Measurements from ENCODE around the gene KIRREL3. TPM values are rescaled to one million over a fixed set of nuclear protein-coding genes. Genes with fewer than 3 reads are reported as not detected.

KIRREL3 gene
- total RNA-seq, 2 donors from 2014 or later, result 0.28 TPM; not detected in 1

- Histone ChIP-seq H3K4me3 (no peak overlapping the region), H3K9me3 (no peaks in the 10 kb centered on the region), H3K27me3 (replicated peaks; ENCODE audit: insufficient read depth) (no peaks in the 10 kb centered on the region), H3K36me3 (no peaks in the 10 kb centered on the region), H3K27ac (no peak overlapping the region), H3K4me1 (replicated peaks) (no peaks in the 10 kb centered on the region)
- TF ChIP-seq POLR2A (IDR thresholded peaks at IDR 0.05) (no peak), POLR2AphosphoS5 (IDR thresholded peaks at IDR 0.05) (no peak)
- TF ChIP-seq, protein P1, sequence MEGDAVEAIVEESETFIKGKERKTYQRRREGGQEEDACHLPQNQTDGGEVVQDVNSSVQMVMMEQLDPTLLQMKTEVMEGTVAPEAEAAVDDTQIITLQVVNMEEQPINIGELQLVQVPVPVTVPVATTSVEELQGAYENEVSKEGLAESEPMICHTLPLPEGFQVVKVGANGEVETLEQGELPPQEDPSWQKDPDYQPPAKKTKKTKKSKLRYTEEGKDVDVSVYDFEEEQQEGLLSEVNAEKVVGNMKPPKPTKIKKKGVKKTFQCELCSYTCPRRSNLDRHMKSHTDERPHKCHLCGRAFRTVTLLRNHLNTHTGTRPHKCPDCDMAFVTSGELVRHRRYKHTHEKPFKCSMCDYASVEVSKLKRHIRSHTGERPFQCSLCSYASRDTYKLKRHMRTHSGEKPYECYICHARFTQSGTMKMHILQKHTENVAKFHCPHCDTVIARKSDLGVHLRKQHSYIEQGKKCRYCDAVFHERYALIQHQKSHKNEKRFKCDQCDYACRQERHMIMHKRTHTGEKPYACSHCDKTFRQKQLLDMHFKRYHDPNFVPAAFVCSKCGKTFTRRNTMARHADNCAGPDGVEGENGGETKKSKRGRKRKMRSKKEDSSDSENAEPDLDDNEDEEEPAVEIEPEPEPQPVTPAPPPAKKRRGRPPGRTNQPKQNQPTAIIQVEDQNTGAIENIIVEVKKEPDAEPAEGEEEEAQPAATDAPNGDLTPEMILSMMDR (IDR thresholded peaks at IDR 0.05), result no peak
- intact Hi-C loops (cut with DNase I), result no loop called here
- 71% methylated on average over 10 of the region's 10 CpGs for WGBS
- DNase-seq (ENCODE audit: low spot score), result no peak
Observed at GRCh38 chr11:126929179-126930061, 71.2 kb downstream of the KIRREL3 start.

- 36% methylated on average over 2 of the region's 2 CpGs for WGBS
- Histone ChIP-seq H3K9me3 (no peaks in the 10 kb centered on the region), H3K27ac (no peak overlapping the region), H3K4me1 (replicated peaks) (no peaks in the 10 kb centered on the region), H3K27me3 (replicated peaks; ENCODE audit: insufficient read depth) (no peaks in the 10 kb centered on the region), H3K4me3 (no peak overlapping the region), H3K36me3 (no peaks in the 10 kb centered on the region)
- intact Hi-C loops (cut with DNase I), result no loop called here
- no peak for DNase-seq (ENCODE audit: low spot score)
- TF ChIP-seq, protein P1 (IDR thresholded peaks at IDR 0.05), result no peak
- TF ChIP-seq POLR2A (IDR thresholded peaks at IDR 0.05) (no peak), POLR2AphosphoS5 (IDR thresholded peaks at IDR 0.05) (no peak)
Observed at GRCh38 chr11:126927623-126928022, 72.9 kb downstream of the KIRREL3 start.

DNA sequence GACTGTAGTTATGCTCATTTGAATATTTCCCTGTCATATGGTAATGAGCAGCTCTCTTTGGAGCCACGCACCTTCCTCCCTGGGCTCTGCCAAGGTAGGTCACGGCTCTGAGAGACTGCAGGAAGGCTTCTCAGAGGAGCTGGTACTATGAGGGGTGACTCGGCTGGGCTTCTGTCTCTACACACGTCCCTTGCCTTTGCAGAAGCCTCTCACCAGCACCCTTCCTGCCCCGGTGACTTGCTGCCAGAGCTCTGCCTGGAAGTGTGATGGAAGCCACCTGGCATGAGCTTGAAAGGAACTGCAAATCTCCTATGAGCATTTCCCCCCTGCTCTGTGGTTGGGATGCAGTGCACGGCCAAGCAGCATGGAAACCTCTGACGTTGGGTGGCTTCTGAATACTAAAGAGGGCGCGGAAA is 74.2 kb downstream of the KIRREL3 start:
- WGBS, result 67% methylated on average over 9 of the region's 9 CpGs
- Histone ChIP-seq H3K36me3 (no peaks in the 10 kb centered on the region), H3K4me1 (replicated peaks) (no peaks in the 10 kb centered on the region), H3K9me3 (no peaks in the 10 kb centered on the region), H3K27ac (no peak overlapping the region), H3K27me3 (replicated peaks; ENCODE audit: insufficient read depth) (no peaks in the 10 kb centered on the region), H3K4me3 (no peak overlapping the region)
- TF ChIP-seq POLR2AphosphoS5 (IDR thresholded peaks at IDR 0.05), result no peak
- TF ChIP-seq POLR2A (IDR thresholded peaks at IDR 0.05), result no peak
- TF ChIP-seq, protein P1 (IDR thresholded peaks at IDR 0.05), result no peak
- intact Hi-C loops (cut with DNase I), result no loop called here
- DNase-seq (ENCODE audit: low spot score), result no peak

DNA sequence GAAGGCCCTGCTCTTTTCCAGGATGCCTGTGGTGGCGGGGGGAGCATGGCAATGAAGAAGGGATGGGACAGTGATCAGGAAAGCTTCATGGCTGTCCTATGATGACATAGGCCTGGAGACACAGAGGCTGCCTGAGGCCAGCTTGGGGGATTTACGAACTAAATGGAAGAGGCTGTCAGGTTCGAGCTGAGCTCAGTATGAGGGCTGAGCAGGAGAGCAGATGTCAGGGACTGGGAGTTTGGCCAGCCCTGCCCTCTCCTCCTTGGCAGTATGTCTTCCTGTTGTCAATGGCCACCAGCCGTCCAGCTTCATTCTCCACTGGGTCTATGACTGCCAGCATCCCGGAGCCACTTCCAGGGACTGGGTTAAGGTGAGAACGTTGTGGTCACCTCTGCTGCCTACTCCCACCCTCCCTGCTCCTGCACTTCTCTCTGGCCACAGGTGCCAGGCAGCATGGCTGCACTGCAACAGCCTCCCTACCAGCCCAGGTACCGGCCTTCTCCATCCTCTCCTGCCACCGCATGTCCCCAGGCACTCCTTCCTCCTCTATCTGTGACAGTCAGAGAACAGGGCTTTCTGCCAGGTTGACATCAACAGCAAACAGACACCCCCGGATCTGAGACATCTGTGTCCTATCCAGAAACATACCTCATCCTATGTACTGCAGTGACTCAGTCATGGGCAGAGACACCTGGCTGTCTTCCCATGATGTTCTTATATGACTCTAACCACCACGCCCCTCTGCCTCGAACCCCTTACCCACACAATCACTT is 75.1 kb downstream of the KIRREL3 start:
- H3K27me3 ChIP-seq (replicated peaks; ENCODE audit: insufficient read depth), result no peaks in the 10 kb centered on the region
- intact Hi-C loops (cut with DNase I), result no loop called here

More for the DNA sequence above, 75.1 kb downstream of the KIRREL3 start:
- TF ChIP-seq POLR2AphosphoS5 (IDR thresholded peaks at IDR 0.05) (no peak), POLR2A (IDR thresholded peaks at IDR 0.05) (no peak)
- TF ChIP-seq, protein P1 (IDR thresholded peaks at IDR 0.05), result no peak
- no peak for DNase-seq (ENCODE audit: low spot score)
- WGBS, result 54% methylated on average over 11 of the region's 11 CpGs
- Histone ChIP-seq H3K27ac (no peak overlapping the region), H3K9me3 (no peaks in the 10 kb centered on the region), H3K4me3 (no peak overlapping the region), H3K36me3 (no peaks in the 10 kb centered on the region), H3K4me1 (replicated peaks) (no peaks in the 10 kb centered on the region)

Measured in prostate gland (tissue), 2 donors.